ENCODE results near the gene GPR137C.
"Not testable (repeated sequence)": the region's sequence is repeated elsewhere in the genome, so short reads cannot be mapped to it uniquely, and the experiment has no call there.

GPR137C gene

GRCh38 chr14:52563120-52563519 lies 10.5 kb downstream of the GPR137C start:
- no peak for TF ChIP-seq CTCF (conservative IDR thresholded peaks at IDR 0.05; ENCODE audit: low read depth, low read length)
- peak; percentile 26 for DNase-seq (ENCODE audit: low read depth)
- no peak overlapping the region for H3K4me3 ChIP-seq (ENCODE audit: low read depth, low read length)

GRCh38 chr14:52568454-52568853 lies 15.8 kb downstream of the GPR137C start:
- H3K4me3 ChIP-seq (ENCODE audit: low read depth, low read length); DNase-seq (ENCODE audit: low read depth): not testable (repeated sequence)

- DNase-seq (ENCODE audit: low read depth), result no peak
- H3K4me3 ChIP-seq (ENCODE audit: low read depth, low read length), result no peak overlapping the region
- no peak for TF ChIP-seq CTCF (conservative IDR thresholded peaks at IDR 0.05; ENCODE audit: low read depth, low read length)
Observed at GRCh38 chr14:52575858-52576257, 23.2 kb downstream of the GPR137C start.

GRCh38 chr14:52583544-52583943 lies 30.9 kb downstream of the GPR137C start:
- no peak for DNase-seq (ENCODE audit: low read depth)
- TF ChIP-seq CTCF (conservative IDR thresholded peaks at IDR 0.05; ENCODE audit: low read depth, low read length), result no peak
- H3K4me3 ChIP-seq (ENCODE audit: low read depth, low read length), result no peak overlapping the region

GRCh38 chr14:52589646-52590045 lies 37.0 kb downstream of the GPR137C start:
- DNase-seq (ENCODE audit: low read depth), result no peak
- TF ChIP-seq CTCF (conservative IDR thresholded peaks at IDR 0.05; ENCODE audit: low read depth, low read length), result no peak
- H3K4me3 ChIP-seq (ENCODE audit: low read depth, low read length), result no peak overlapping the region

GRCh38 chr14:52590318-52590717 lies 37.7 kb downstream of the GPR137C start:
- no peak for DNase-seq (ENCODE audit: low read depth)
- TF ChIP-seq CTCF (conservative IDR thresholded peaks at IDR 0.05; ENCODE audit: low read depth, low read length), result no peak
- no peak overlapping the region for H3K4me3 ChIP-seq (ENCODE audit: low read depth, low read length)

GRCh38 chr14:52596320-52596719 lies 43.7 kb downstream of the GPR137C start:
- no peak overlapping the region for H3K4me3 ChIP-seq (ENCODE audit: low read depth, low read length)
- no peak for TF ChIP-seq CTCF (conservative IDR thresholded peaks at IDR 0.05; ENCODE audit: low read depth, low read length)
- DNase-seq (ENCODE audit: low read depth), result no peak

GRCh38 chr14:52596861-52597260 lies 44.2 kb downstream of the GPR137C start:
- H3K4me3 ChIP-seq (ENCODE audit: low read depth, low read length), result no peak overlapping the region
- DNase-seq (ENCODE audit: low read depth), result no peak
- TF ChIP-seq CTCF (conservative IDR thresholded peaks at IDR 0.05; ENCODE audit: low read depth, low read length), result no peak

All from choroid plexus epithelial cell (primary cell).